Right cardiac atrium (tissue), 5 donors: ENCODE data around the gene ATG5. TPM values are rescaled to one million over a fixed set of nuclear protein-coding genes. Genes with fewer than 3 reads are reported as not detected.

ENCODE experiments used
- ATAC-seq, 2 donors: fragments of 200-7000 bp; cut with Tn5 transposase; one replicate each; pipeline versions ENCODE4 v1.8.0 to v1.9.1; 2020; ENCODE audit warnings: moderate library complexity in 2 of 2, mild to moderate bottlenecking in 1 of 2
- DNase-seq, 3 donors: peaks; one replicate each; pipeline ENCODE4 v3.0.0-alpha.2; 2020
- H3K27ac ChIP-seq: one replicate; pipeline ENCODE4 v1.5.1; 2013; ENCODE audit warnings: mild to moderate bottlenecking, low read length, control low read depth, moderate library complexity
- H3K27me3 ChIP-seq: one replicate; pipeline ENCODE4 v1.6.1; 2013; ENCODE audit not compliant: control insufficient read depth, insufficient read depth
- H3K4me1 ChIP-seq: one replicate; pipeline ENCODE4 v1.6.1; 2013; ENCODE audit warnings: low read length; ENCODE audit not compliant: control insufficient read depth, insufficient read depth
- H3K4me3 ChIP-seq: one replicate; pipeline ENCODE4 v1.5.1; 2013; ENCODE audit warnings: low read length, control low read depth
- H3K9me3 ChIP-seq: one replicate; pipeline ENCODE4 v1.6.1; 2013; ENCODE audit warnings: low read length; ENCODE audit not compliant: control insufficient read depth
- WGBS: extraction: QIAGEN DNeasy Blood & Tissue Kit; methylation state at CpG from one replicate; pipeline ENCODE4 v1.1.7; 2013; 5-methylcytosine and 5-hydroxymethylcytosine counted together
- intact Hi-C, 4 donors: fragments of 100-400 bp; cut with DNase I; formaldehyde crosslinking; loops; one replicate each; pipeline versions ENCODE4 v1.11.0 to v1.14.0; 2022 to 2023
- polyA plus RNA-seq: library from polyadenylated mRNA; stranded (reverse); fragments of 200-250 nt; gene quantifications from one replicate; pipeline ENCODE4 v1.2.3, GENCODE V29; 2013
- total RNA-seq, 4 donors: library from RNA; stranded (reverse); fragmentation: NEBNext Ultra II Directional; extraction: Animal tissue kit (Norgen Biotek cat#: 25700); gene quantifications; one replicate each; pipeline ENCODE4 v1.2.1, GENCODE V29; 2021
- donor health status: healthy with polysubstance abuse.
- donor health status: DM: no; HTN: yes; CAD: no.
- donor health status: DM: no; HTN: no; CAD: no.
- donor health status: DM: no; HTN: yes; CAD: no; lungs with severe emphysema.
- donor health status: DM: yes; HTN: yes; CAD: no.

ATG5 gene
- total and polyA plus RNA-seq, 5 donors: 11.2 to 21.8 (median 20.0) TPM

DNA sequence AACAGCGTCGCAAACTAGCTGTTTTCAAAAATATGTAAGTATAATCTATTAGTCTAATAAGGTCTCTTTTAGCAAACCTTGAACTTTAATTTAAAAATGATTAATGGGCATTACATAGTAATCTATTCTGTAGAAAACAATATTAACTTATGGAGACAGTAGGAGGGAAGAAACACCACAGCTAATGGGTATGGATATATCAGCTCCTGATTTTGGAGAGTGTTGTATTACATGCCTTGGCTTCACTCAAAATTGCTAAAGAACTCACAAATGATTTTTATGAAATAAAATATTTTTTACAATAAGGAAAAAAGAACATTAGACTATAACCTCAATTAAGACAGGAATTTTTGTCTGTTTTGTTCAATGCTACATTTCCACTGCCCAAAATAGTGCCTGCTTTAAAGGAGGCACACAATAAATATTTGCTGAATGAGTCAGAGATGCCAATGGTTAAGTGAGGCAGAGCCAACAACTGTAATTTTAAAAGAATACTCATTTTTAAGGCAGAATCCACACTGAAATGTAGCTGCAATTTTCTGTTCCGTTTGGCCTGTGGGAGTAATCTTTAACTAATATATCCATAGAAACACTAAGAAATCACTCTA lies 15.7 kb downstream of the ATG5 start:
- no peak overlapping the region for H3K4me3 ChIP-seq
- H3K27ac ChIP-seq: no peak overlapping the region
- DNase-seq (no peak), ATAC-seq (no peak)
- H3K27me3 ChIP-seq: no peaks in the 10 kb centered on the region
- intact Hi-C loops: loop anchor here in 1 of 4 donors (10.0 kb wide), 1 partner anchor 825 kb away; no protein-coding TSS in a partner anchor
- H3K4me1 ChIP-seq: no peaks in the 10 kb centered on the region
- H3K9me3 ChIP-seq: no peaks in the 10 kb centered on the region
- WGBS: 85% methylated on average over 3 of the region's 3 CpGs

DNA sequence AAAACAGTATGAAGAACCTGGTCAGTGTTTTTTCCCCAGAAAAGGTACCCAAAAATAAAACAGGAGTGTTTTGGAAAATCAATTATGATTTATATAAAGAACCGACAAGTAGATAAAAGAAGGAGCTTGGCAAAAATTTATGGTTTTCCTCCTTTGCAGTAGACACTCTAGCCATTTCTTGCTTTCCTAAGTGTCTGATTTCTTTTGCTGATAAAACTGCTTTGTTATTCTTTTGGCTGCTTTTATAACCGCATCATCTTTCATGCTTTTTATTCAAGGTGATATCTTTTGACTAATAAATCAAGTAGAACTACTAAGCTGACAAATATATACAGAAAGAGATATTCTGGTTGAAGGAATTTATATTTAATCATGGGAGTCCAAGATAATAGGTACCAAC lies 16.6 kb downstream of the ATG5 start:
- Histone ChIP-seq H3K27me3 (no peaks in the 10 kb centered on the region), H3K4me3 (no peak overlapping the region), H3K4me1 (no peaks in the 10 kb centered on the region), H3K9me3 (no peaks in the 10 kb centered on the region), H3K27ac (no peak overlapping the region)
- DNase-seq: no peak
- intact Hi-C loops: loop anchor here in 1 of 4 donors (10.0 kb wide), 1 partner anchor 824 kb away; no protein-coding TSS in a partner anchor
- no peak for ATAC-seq
- WGBS: 78% methylated on average over 2 of the region's 2 CpGs

DNA sequence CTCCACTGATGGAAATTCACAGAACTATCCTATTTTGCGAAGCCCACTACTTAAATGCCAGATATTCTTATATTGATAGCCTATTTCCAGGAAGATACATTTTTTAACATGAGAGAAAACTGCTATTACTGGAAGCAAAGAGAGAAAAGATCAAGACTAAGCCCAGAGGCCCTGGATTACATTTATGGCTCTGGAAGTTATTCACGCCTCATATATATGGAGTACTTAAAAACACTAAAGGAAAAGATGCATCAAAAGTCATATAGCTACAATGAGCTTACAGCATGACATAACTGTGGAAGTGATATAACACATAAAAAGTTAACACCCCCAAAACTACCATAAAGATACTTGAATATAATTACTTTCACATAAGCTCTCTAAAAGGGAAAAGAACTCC lies 19.8 kb downstream of the ATG5 start:
- WGBS: 77% methylated on average over 2 of the region's 2 CpGs
- Histone ChIP-seq H3K4me3 (no peak overlapping the region), H3K27ac (no peak overlapping the region), H3K9me3 (no peaks in the 10 kb centered on the region), H3K4me1 (no peaks in the 10 kb centered on the region), H3K27me3 (no peaks in the 10 kb centered on the region)
- ATAC-seq (no peak), DNase-seq (no peak)
- intact Hi-C loops: loop anchor here in 1 of 4 donors (10.0 kb wide), 1 partner anchor 821 kb away; no protein-coding TSS in a partner anchor

DNA sequence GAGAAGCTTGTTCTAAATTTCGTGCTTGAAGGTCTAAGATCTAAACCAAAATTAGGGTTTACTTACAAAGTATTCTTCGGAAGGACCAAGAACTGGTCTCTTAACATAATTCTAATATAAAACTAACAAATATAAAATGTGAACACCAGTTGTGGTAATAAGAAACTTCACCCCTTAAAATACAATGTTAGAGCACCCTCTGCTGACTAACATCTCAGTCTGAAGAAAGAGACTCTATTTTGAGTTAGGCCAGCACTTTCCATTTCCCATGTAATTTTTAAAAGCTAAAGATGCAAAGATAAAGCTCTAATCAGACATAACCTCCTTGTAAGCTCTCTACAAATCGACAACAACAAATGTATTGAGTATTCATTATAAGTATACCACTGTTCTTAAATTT lies 24.6 kb downstream of the ATG5 start:
- no peak for ATAC-seq

DNA sequence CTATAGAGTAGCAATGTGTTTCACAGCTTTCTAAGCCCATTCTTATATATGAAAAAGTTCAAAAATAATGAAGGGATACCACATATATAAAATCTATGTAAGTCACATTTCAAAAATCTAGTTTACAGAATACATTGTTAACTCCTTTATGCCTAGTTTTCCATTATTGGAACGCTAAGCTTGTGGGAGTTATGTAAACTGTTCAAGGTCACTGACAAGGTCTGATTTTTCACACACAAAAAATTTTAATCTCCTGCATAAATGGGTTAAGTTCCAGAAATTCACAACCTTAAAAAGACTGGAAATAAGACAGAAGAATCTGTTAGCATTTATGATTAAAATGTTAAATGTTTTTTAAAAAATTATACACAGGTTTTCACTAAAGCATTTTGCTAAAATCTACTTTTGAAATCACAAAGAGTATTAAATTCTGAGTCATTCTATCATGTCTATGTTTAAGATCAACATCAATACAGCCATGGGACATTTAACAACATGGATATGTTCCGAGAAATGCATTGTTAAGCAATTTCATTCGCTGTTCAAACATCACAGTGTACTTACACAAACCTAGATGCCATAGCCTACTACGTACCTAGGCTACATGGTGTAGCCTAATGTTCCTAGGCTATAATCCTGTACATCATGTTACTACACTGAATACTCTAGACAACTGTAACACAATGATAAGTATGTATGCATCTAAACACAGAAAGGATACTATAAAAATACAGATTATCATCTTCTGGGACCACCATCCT lies 25.4 kb downstream of the ATG5 start:
- DNase-seq (no peak), ATAC-seq (no peak)
- intact Hi-C loops: loop anchor here in 1 of 4 donors (10.0 kb wide), 1 partner anchor 815 kb away; no protein-coding TSS in a partner anchor
- Histone ChIP-seq H3K9me3 (no peaks in the 10 kb centered on the region), H3K4me3 (no peak overlapping the region), H3K27me3 (no peaks in the 10 kb centered on the region), H3K27ac (no peak overlapping the region), H3K4me1 (no peaks in the 10 kb centered on the region)
- 92% methylated on average over 4 of the region's 4 CpGs for WGBS

More for the DNA sequence above, 24.6 kb downstream of the ATG5 start:
- Histone ChIP-seq H3K4me3 (no peak overlapping the region), H3K9me3 (no peaks in the 10 kb centered on the region), H3K27ac (no peak overlapping the region), H3K4me1 (no peaks in the 10 kb centered on the region), H3K27me3 (no peaks in the 10 kb centered on the region)
- WGBS: 76% methylated on average over 3 of the region's 3 CpGs
- DNase-seq: no peak
- intact Hi-C loops: loop anchor here in 1 of 4 donors (10.0 kb wide), 1 partner anchor 816 kb away; no protein-coding TSS in a partner anchor

DNA sequence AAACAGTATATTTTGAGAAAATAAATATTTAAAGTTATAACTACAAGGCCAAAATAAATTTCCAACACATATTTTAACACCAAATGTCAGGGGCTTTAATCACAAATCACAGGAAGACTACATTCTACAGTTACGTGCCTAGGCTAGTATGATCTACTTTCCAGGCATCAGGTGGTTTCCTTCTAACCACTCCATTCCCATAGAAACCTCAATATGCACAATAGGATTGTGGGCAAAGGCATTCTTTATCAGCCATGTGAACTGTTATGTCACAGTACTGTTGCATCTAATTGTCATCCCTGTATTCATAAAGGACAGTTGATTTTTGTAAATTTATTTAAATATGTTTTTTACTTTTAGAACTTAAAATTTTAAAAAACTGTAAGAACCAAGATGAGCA lies 32.4 kb downstream of the ATG5 start:
- H3K4me3 ChIP-seq: no peak overlapping the region
- no peaks in the 10 kb centered on the region for H3K9me3 ChIP-seq
- intact Hi-C loops: no loop called here
- DNase-seq: no peak
- no peaks in the 10 kb centered on the region for H3K27me3 ChIP-seq
- H3K27ac ChIP-seq: no peak overlapping the region
- H3K4me1 ChIP-seq: no peaks in the 10 kb centered on the region
- 88% methylated on average over 1 of the region's 1 CpG for WGBS
- ATAC-seq: no peak

DNA sequence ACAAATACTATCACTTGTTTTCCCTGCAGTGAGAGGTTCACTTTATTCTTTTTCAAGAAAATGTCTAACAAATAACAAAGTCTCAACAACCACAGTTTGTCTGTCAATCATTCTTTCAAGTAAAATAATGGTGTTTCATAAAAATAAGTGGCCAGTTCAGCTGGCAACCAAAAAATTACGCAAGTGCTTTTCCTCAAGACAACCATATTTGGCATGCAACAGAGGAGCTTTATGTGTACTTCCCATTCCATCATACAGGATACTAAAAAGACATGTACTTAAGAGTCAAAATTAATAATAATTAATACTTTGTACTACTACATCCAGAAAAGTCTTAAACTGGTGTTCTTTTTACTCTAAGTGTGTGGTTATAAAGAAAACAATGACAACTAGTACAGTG lies 34.6 kb downstream of the ATG5 start:
- no peak overlapping the region for H3K27ac ChIP-seq
- peaks cover 1% of the 10 kb centered on the region for H3K4me1 ChIP-seq
- no peak for DNase-seq
- no peak overlapping the region for H3K4me3 ChIP-seq
- no peaks in the 10 kb centered on the region for H3K9me3 ChIP-seq
- no peak for ATAC-seq
- intact Hi-C loops: no loop called here
- WGBS: 100% methylated on average over 1 of the region's 1 CpG
- H3K27me3 ChIP-seq: no peaks in the 10 kb centered on the region

DNA sequence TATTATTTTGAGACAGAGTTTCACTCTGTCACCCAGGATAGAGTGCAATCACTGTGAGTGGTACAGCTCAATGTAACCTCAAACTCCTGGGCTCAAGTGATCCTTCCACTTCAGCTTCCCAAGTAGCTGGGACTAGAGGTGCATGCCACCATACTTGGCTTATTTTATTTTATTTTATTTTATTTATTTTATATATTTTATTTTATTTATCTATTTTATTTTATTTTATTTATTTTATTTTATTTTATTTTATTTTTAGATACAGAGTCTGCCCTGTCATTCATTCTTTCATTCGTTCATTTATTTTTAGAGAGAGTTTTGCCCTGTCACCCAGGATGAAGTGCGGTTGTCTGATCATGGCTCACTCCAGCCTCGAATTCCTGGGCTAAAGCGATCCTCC lies 35.5 kb downstream of the ATG5 start:
- H3K27me3 ChIP-seq: no peaks in the 10 kb centered on the region
- WGBS: 98% methylated on average over 4 of the region's 4 CpGs

DNA sequence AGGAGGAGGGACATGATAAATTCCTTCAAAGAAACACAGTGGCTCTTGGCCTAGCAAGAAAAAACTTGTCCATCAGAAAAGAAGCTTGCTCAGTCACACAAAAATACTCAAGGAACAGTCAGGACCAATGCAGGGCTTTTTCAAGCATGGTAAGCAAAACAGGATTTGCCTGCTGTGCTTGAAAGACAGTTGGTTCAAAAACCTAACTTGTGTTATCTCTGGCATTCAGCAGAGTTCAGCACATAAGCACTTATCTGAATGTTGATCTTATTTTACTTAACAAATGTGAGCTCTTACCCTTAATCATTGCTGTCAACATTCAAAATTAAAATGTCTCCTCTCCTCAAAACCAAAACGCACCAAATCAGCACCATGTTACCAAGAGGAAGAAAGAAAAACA lies 38.3 kb downstream of the ATG5 start:
- intact Hi-C loops: no loop called here
- WGBS: 85% methylated on average over 1 of the region's 1 CpG
- H3K4me1 ChIP-seq: peaks cover 4% of the 10 kb centered on the region
- H3K9me3 ChIP-seq: no peaks in the 10 kb centered on the region
- DNase-seq (no peak), ATAC-seq (no peak)
- H3K4me3 ChIP-seq: no peak overlapping the region
- H3K27me3 ChIP-seq: no peaks in the 10 kb centered on the region
- H3K27ac ChIP-seq: no peak overlapping the region

More for the DNA sequence above, 35.5 kb downstream of the ATG5 start:
- Histone ChIP-seq H3K9me3 (no peaks in the 10 kb centered on the region), H3K4me1 (peaks cover 4% of the 10 kb centered on the region), H3K27ac (no peak overlapping the region), H3K4me3 (no peak overlapping the region)
- DNase-seq: no peak
- intact Hi-C loops: no loop called here
- no peak for ATAC-seq

DNA sequence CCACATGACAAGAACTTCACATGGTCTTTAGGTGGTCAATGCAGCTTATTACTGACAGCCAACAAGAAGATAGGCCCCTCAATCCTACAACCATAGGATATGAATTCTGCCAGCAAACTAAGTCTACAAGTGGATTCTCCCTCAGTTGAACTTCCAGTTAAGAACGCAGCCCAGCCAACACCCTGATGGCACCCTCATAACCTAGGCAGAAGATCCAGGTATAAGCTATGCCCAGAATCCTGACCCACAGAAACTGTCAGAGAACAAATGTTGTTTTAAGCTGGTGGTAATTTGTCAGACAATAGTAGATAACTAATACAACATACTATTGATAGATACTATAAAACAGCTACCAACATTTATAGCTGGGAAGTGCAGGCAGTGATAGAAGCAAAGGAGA lies 38.8 kb downstream of the ATG5 start:
- no peak for ATAC-seq
- 96% methylated on average over 1 of the region's 1 CpG for WGBS
- no peak overlapping the region for H3K4me3 ChIP-seq
- intact Hi-C loops: no loop called here
- peaks cover 4% of the 10 kb centered on the region for H3K4me1 ChIP-seq
- no peaks in the 10 kb centered on the region for H3K27me3 ChIP-seq
- H3K9me3 ChIP-seq: no peaks in the 10 kb centered on the region
- DNase-seq: no peak
- H3K27ac ChIP-seq: no peak overlapping the region

DNA sequence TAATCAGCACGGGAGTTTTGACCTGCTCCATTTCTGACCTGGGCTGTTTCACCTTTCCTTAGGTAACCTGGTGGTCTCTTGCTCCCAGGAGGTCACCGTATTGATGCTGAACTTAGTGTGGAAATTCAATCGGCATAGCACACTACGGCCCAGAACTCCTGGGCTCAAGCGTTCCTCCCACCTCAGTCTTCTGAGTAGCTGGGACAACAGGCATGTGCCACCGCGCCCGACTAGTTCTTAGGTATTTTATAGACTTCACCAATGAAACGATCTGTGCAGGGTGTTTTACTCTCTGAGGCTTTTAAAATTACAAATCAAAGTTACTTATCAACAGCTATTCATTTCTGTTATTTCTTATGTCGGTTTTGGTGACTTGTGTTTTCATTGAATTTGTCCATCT lies 42.1 kb downstream of the ATG5 start:
- no peak for ATAC-seq
- 96% methylated on average over 10 of the region's 10 CpGs for WGBS
- intact Hi-C loops: no loop called here
- no peaks in the 10 kb centered on the region for H3K9me3 ChIP-seq
- peaks cover 4% of the 10 kb centered on the region for H3K4me1 ChIP-seq
- DNase-seq: no peak
- no peak overlapping the region for H3K27ac ChIP-seq
- no peaks in the 10 kb centered on the region for H3K27me3 ChIP-seq
- no peak overlapping the region for H3K4me3 ChIP-seq
